SK-N-SH (cell line): ENCODE measurements around the gene PIK3CG. TPM values are rescaled to one million over a fixed set of nuclear protein-coding genes. Genes with fewer than 3 reads are reported as not detected.

ENCODE experiments used
- CTCF ChIA-PET: fragments of 300-600, 350-600 bp; formaldehyde crosslinking; extraction: SDS; loops from one replicate; lab custom pipeline; 2021; lab: Yijun Ruan, JAX
- POLR2A ChIA-PET: fragments of 350-600 bp; sonication (Branson Sonifier 250); formaldehyde crosslinking; extraction: SDS; loops from one replicate; lab custom pipeline; 2020; ENCODE audit warnings: antibody characterized with exemption, inconsistent platforms; lab: Yijun Ruan, JAX
- DNase-seq: peaks from one replicate; pipeline ENCODE4 v3.0.0; 2012
- H2AFZ ChIP-seq: fragments of 200-600 bp; sonication (generic); 2 replicates; pipeline ENCODE4 v1.8.1; 2016; ENCODE audit warnings: antibody characterized with exemption, mild to moderate bottlenecking, low read depth
- H3F3A ChIP-seq: fragments of 200-600 bp; sonication (generic); replicated peaks from 2 replicates; pipeline ENCODE3; 2016; ENCODE audit warnings: antibody characterized with exemption, mild to moderate bottlenecking; ENCODE audit not compliant: insufficient read depth
- H3K27ac ChIP-seq, 2 experiments: fragments of 200-500 bp in 1 of 2; fragments of 200-600 bp in 1 of 2; sonication (Bioruptor generic) in 1 of 2; sonication (generic), shearing (Covaris generic) in 1 of 2; 2 replicates each; pipeline versions ENCODE4 v1.5.1 to v1.6.1; 2014 to 2016; ENCODE audit warnings: low read depth in 2 of 2, inconsistent platforms in 1 of 2, low read length in 1 of 2, mild to moderate bottlenecking in 1 of 2, mixed read lengths in 1 of 2
- H3K27me3 ChIP-seq: fragments of 200-600 bp; sonication (generic), shearing (Covaris generic); 2 replicates; pipeline ENCODE4 v1.6.1; 2016; ENCODE audit warnings: mixed run types; ENCODE audit not compliant: insufficient read depth
- H3K36me3 ChIP-seq, 2 experiments: fragments of 200-500 bp in 1 of 2; fragments of 200-600 bp in 1 of 2; sonication (Bioruptor generic) in 1 of 2; sonication (generic) in 1 of 2; replicated peaks in 1 of 2; 2 replicates each; pipeline versions ENCODE3 to v1.5.1; 2014 to 2016; ENCODE audit warnings: low read length in 1 of 2, mild to moderate bottlenecking in 1 of 2; ENCODE audit not compliant: insufficient read depth in 2 of 2, control insufficient read depth in 1 of 2
- H3K4me1 ChIP-seq, 2 experiments: fragments of 200-500 bp in 1 of 2; fragments of 200-600 bp in 1 of 2; sonication (Bioruptor generic) in 1 of 2; sonication (generic), shearing (Covaris generic) in 1 of 2; 2 replicates each; pipeline versions ENCODE4 v1.5.1 to v1.6.1; 2014 to 2016; ENCODE audit warnings: low read depth in 1 of 2, low read length in 1 of 2, mixed run types in 1 of 2; ENCODE audit not compliant: insufficient read depth in 2 of 2, control insufficient read depth in 1 of 2
- H3K4me2 ChIP-seq: fragments of 200-600 bp; sonication (generic), shearing (Covaris generic); 2 replicates; pipeline ENCODE4 v1.6.1; 2017; ENCODE audit warnings: mixed run types
- H3K4me3 ChIP-seq, 2 experiments: fragments of 200-500 bp in 1 of 2; fragments of 200-600 bp in 1 of 2; sonication (Bioruptor generic) in 1 of 2; sonication (generic), shearing (Covaris generic) in 1 of 2; 2 replicates each; pipeline versions ENCODE4 v1.5.1 to v1.8.1; 2014 to 2016; ENCODE audit warnings: low read depth in 2 of 2, inconsistent platforms in 1 of 2, low read length in 1 of 2, mild to moderate bottlenecking in 1 of 2, mixed read lengths in 1 of 2, moderate library complexity in 1 of 2
- H3K79me2 ChIP-seq: fragments of 200-600 bp; sonication (generic); 2 replicates; pipeline ENCODE4 v1.8.1; 2017; ENCODE audit warnings: mild to moderate bottlenecking; ENCODE audit not compliant: insufficient read depth
- H3K9ac ChIP-seq: fragments of 200-600 bp; sonication (generic); 2 replicates; pipeline ENCODE4 v1.6.1; 2017; ENCODE audit warnings: mixed run types
- H3K9me2 ChIP-seq: fragments of 200-600 bp; sonication (generic); 2 replicates; pipeline ENCODE4 v1.6.1; 2017; ENCODE audit warnings: mixed run types
- H3K9me3 ChIP-seq: fragments of 200-600 bp; sonication (generic); 2 replicates; pipeline ENCODE4 v1.6.1; 2017; ENCODE audit warnings: mixed run types, mild to moderate bottlenecking, moderate library complexity
- H4K20me1 ChIP-seq: fragments of 200-600 bp; sonication (generic); 2 replicates; pipeline ENCODE4 v1.6.1; 2017; ENCODE audit warnings: mild to moderate bottlenecking, mixed run types; ENCODE audit not compliant: insufficient read depth
- ELF1 ChIP-seq: IDR thresholded peaks from 2 replicates; pipeline ENCODE4 v1.4.0; 2012
- FOXM1 ChIP-seq: IDR thresholded peaks from 2 replicates; pipeline ENCODE4 v1.4.0; 2012; ENCODE audit warnings: low read depth, mild to moderate bottlenecking
- JUND ChIP-seq: IDR thresholded peaks from 2 replicates; pipeline ENCODE4 v1.4.0; 2012
- MXI1 ChIP-seq: IDR thresholded peaks from 2 replicates; pipeline ENCODE4 v1.6.1; 2012; ENCODE audit warnings: mild to moderate bottlenecking, low read depth, low read length, improper control_type of control experiment
- RCOR1 ChIP-seq: fragments of 150-350 bp; IDR thresholded peaks from 2 replicates; pipeline ENCODE4 v1.6.1; 2017; ENCODE audit warnings: antibody characterized with exemption, low read length
- RXRA ChIP-seq: IDR thresholded peaks from 2 replicates; pipeline ENCODE4 v1.4.0; 2012; ENCODE audit warnings: low read depth, mild to moderate bottlenecking, borderline replicate concordance
- SIN3A ChIP-seq: IDR thresholded peaks from 2 replicates; pipeline ENCODE4 v1.6.1; 2012; ENCODE audit warnings: low read depth, mild to moderate bottlenecking, low read length, moderate library complexity, borderline replicate concordance
- SMC3 ChIP-seq: IDR thresholded peaks from 2 replicates; pipeline ENCODE4 v1.6.1; 2012; ENCODE audit warnings: low read depth, low read length, improper control_type of control experiment
- TAF1 ChIP-seq: IDR thresholded peaks from 2 replicates; pipeline ENCODE4 v1.6.1; 2012; ENCODE audit warnings: low read depth, mild to moderate bottlenecking, low read length, moderate library complexity, borderline replicate concordance
- TCF12 ChIP-seq: IDR thresholded peaks from 2 replicates; pipeline ENCODE4 v1.4.0; 2012
- YY1 ChIP-seq: IDR thresholded peaks from 2 replicates; pipeline ENCODE4 v1.4.0; 2012; ENCODE audit warnings: low read depth, mild to moderate bottlenecking
- WGBS: methylation state at CpG from one replicate; pipeline ENCODE4 v1.1.6; 2017; ENCODE audit warnings: low lambda C conversion rate; 5-methylcytosine and 5-hydroxymethylcytosine counted together
- polyA plus RNA-seq, 3 experiments: library from polyadenylated mRNA; depleted of rRNA; stranded (reverse); fragments of >200 nt; gene quantifications; 2 replicates each; pipeline ENCODE4 v1.2.3, GENCODE V29; 2012
- TF ChIP-seq, protein P1 (sequence below): IDR thresholded peaks from 2 replicates; pipeline ENCODE4 v1.6.1; 2012; ENCODE audit warnings: mild to moderate bottlenecking, low read depth, low read length, moderate library complexity
- TF ChIP-seq, protein P2 (sequence below): fragments of 150-350 bp; IDR thresholded peaks from 2 replicates; pipeline ENCODE4 v1.6.1; 2016; ENCODE audit warnings: mild to moderate bottlenecking, low read depth, low read length
- TF ChIP-seq, protein P3 (sequence below): IDR thresholded peaks from 2 replicates; pipeline ENCODE4 v1.4.0; 2012; ENCODE audit warnings: low read depth, borderline replicate concordance
- TF ChIP-seq, protein P4 (sequence below): IDR thresholded peaks from 2 replicates; pipeline ENCODE4; 2012

Gene PIK3CG
- polyA plus RNA-seq, 1 of the 3 experiments (the other 2 are of a cell fraction), result not detected

DNA sequence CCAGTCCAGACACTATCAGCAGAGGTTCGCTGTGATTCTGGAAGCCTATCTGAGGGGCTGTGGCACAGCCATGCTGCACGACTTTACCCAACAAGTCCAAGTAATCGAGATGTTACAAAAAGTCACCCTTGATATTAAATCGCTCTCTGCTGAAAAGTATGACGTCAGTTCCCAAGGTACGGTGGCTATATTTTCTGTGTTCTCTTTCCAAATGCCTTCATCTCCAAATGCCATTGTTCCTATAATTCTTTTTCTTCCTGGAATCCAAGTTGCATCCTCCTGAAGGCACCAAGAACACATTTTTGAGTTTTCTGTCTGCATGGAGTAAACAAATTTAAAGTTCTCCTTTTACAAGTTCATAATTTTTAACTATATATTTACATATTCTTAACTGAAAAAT is 7.7 kb downstream of the PIK3CG start:
- 83% methylated on average over 6 of the region's 6 CpGs for WGBS
- no peak overlapping the region for H3K4me3 ChIP-seq
- H3K9me3 ChIP-seq, result no peaks in the 10 kb centered on the region
- H3K9ac ChIP-seq, result no peak overlapping the region
- H3K4me1 ChIP-seq, result no peaks in the 10 kb centered on the region; a peak in 1 of 4 replicates
- CTCF ChIA-PET, result no interaction called here
- no peaks in the 10 kb centered on the region for H3K79me2 ChIP-seq
- POLR2A ChIA-PET, result no interaction called here
- TF ChIP-seq, protein P1, sequence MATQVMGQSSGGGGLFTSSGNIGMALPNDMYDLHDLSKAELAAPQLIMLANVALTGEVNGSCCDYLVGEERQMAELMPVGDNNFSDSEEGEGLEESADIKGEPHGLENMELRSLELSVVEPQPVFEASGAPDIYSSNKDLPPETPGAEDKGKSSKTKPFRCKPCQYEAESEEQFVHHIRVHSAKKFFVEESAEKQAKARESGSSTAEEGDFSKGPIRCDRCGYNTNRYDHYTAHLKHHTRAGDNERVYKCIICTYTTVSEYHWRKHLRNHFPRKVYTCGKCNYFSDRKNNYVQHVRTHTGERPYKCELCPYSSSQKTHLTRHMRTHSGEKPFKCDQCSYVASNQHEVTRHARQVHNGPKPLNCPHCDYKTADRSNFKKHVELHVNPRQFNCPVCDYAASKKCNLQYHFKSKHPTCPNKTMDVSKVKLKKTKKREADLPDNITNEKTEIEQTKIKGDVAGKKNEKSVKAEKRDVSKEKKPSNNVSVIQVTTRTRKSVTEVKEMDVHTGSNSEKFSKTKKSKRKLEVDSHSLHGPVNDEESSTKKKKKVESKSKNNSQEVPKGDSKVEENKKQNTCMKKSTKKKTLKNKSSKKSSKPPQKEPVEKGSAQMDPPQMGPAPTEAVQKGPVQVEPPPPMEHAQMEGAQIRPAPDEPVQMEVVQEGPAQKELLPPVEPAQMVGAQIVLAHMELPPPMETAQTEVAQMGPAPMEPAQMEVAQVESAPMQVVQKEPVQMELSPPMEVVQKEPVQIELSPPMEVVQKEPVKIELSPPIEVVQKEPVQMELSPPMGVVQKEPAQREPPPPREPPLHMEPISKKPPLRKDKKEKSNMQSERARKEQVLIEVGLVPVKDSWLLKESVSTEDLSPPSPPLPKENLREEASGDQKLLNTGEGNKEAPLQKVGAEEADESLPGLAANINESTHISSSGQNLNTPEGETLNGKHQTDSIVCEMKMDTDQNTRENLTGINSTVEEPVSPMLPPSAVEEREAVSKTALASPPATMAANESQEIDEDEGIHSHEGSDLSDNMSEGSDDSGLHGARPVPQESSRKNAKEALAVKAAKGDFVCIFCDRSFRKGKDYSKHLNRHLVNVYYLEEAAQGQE, result no peak
- TF ChIP-seq TAF1 (no peak), TCF12 (no peak), SIN3A (no peak), SMC3 (no peak), RXRA (no peak), FOXM1 (no peak), ELF1 (no peak), MXI1 (no peak), RCOR1 (no peak), YY1 (no peak), JUND (no peak)
- TF ChIP-seq, protein P2, sequence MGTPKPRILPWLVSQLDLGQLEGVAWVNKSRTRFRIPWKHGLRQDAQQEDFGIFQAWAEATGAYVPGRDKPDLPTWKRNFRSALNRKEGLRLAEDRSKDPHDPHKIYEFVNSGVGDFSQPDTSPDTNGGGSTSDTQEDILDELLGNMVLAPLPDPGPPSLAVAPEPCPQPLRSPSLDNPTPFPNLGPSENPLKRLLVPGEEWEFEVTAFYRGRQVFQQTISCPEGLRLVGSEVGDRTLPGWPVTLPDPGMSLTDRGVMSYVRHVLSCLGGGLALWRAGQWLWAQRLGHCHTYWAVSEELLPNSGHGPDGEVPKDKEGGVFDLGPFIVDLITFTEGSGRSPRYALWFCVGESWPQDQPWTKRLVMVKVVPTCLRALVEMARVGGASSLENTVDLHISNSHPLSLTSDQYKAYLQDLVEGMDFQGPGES, result no peak
- TF ChIP-seq, protein P3, sequence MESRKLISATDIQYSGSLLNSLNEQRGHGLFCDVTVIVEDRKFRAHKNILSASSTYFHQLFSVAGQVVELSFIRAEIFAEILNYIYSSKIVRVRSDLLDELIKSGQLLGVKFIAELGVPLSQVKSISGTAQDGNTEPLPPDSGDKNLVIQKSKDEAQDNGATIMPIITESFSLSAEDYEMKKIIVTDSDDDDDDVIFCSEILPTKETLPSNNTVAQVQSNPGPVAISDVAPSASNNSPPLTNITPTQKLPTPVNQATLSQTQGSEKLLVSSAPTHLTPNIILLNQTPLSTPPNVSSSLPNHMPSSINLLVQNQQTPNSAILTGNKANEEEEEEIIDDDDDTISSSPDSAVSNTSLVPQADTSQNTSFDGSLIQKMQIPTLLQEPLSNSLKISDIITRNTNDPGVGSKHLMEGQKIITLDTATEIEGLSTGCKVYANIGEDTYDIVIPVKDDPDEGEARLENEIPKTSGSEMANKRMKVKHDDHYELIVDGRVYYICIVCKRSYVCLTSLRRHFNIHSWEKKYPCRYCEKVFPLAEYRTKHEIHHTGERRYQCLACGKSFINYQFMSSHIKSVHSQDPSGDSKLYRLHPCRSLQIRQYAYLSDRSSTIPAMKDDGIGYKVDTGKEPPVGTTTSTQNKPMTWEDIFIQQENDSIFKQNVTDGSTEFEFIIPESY, result no peak
- TF ChIP-seq, protein P4, sequence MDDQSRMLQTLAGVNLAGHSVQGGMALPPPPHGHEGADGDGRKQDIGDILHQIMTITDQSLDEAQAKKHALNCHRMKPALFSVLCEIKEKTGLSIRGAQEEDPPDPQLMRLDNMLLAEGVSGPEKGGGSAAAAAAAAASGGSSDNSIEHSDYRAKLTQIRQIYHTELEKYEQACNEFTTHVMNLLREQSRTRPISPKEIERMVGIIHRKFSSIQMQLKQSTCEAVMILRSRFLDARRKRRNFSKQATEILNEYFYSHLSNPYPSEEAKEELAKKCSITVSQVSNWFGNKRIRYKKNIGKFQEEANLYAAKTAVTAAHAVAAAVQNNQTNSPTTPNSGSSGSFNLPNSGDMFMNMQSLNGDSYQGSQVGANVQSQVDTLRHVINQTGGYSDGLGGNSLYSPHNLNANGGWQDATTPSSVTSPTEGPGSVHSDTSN, result no peak
- no peak for DNase-seq
- no peaks in the 10 kb centered on the region for H3K27me3 ChIP-seq
- no peaks in the 10 kb centered on the region for H4K20me1 ChIP-seq
- H3K27ac ChIP-seq, result no peak overlapping the region
- no peak overlapping the region for H3K4me2 ChIP-seq
- H3K36me3 ChIP-seq, result no peaks in the 10 kb centered on the region
- H3F3A ChIP-seq, result no peaks in the 10 kb centered on the region
- H3K9me2 ChIP-seq, result no peaks in the 10 kb centered on the region
- no peak overlapping the region for H2AFZ ChIP-seq
